Mesendoderm (in vitro differentiated cells): ENCODE data around the gene KIF1A.

ENCODE experiments used
- DNase-seq: peaks from one replicate; pipeline ENCODE4 v3.0.0; 2013
- H2AK5ac ChIP-seq: 2 replicates; pipeline ENCODE4 v1.6.1; 2013; ENCODE audit warnings: low read length, inconsistent platforms
- H2BK120ac ChIP-seq: 2 replicates; pipeline ENCODE4 v1.6.1; 2013; ENCODE audit warnings: low read depth, mild to moderate bottlenecking, low read length, moderate library complexity, mixed read lengths
- H2BK15ac ChIP-seq: replicated peaks from 2 replicates; pipeline ENCODE4 v1.6.1; 2013; ENCODE audit warnings: low read depth, mild to moderate bottlenecking, moderate library complexity
- H2BK5ac ChIP-seq: 2 replicates; pipeline ENCODE4 v1.6.1; 2013; ENCODE audit warnings: low read length, inconsistent platforms
- H3K18ac ChIP-seq: 2 replicates; pipeline ENCODE4 v1.6.1; 2013; ENCODE audit warnings: mild to moderate bottlenecking, low read length, mixed read lengths
- H3K23ac ChIP-seq: one replicate; pipeline ENCODE4 v1.6.1; 2013; ENCODE audit warnings: low read length
- H3K27ac ChIP-seq: 2 replicates; pipeline ENCODE4 v1.5.1; 2013; ENCODE audit warnings: low read depth, mild to moderate bottlenecking, inconsistent platforms, low read length, moderate library complexity
- H3K27me3 ChIP-seq: 2 replicates; pipeline ENCODE4 v1.6.1; 2013; ENCODE audit warnings: low read length, control low read depth, mild to moderate bottlenecking, inconsistent platforms; ENCODE audit not compliant: insufficient read depth, poor library complexity
- H3K36me3 ChIP-seq: 2 replicates; pipeline ENCODE4 v1.6.1; 2013; ENCODE audit warnings: low read length, inconsistent platforms; ENCODE audit not compliant: control insufficient read depth, insufficient read depth
- H3K4ac ChIP-seq: one replicate; pipeline ENCODE4 v1.6.1; 2013; ENCODE audit warnings: low read depth, mild to moderate bottlenecking, low read length, moderate library complexity
- H3K4me1 ChIP-seq: 2 replicates; pipeline ENCODE4 v1.6.1; 2013; ENCODE audit warnings: low read depth, low read length, inconsistent platforms; ENCODE audit not compliant: control insufficient read depth
- H3K4me2 ChIP-seq: 2 replicates; pipeline ENCODE4 v1.6.1; 2013; ENCODE audit warnings: low read length
- H3K4me3 ChIP-seq: 2 replicates; pipeline ENCODE4 v1.5.1; 2013; ENCODE audit warnings: mild to moderate bottlenecking, low read length
- H3K56ac ChIP-seq: one replicate; pipeline ENCODE4 v1.6.1; 2013; ENCODE audit warnings: low read length
- H3K79me1 ChIP-seq: 2 replicates; pipeline ENCODE4 v1.6.1; 2013; ENCODE audit warnings: low read length, inconsistent platforms
- H3K79me2 ChIP-seq: 2 replicates; pipeline ENCODE4 v1.6.1; 2013; ENCODE audit warnings: mild to moderate bottlenecking, low read length; ENCODE audit not compliant: control insufficient read depth, insufficient read depth
- H3K9ac ChIP-seq: 2 replicates; pipeline ENCODE4 v1.6.1; 2013; ENCODE audit warnings: low read length, inconsistent platforms
- H4K5ac ChIP-seq: one replicate; pipeline ENCODE4 v1.6.1; 2013; ENCODE audit warnings: low read length
- H4K8ac ChIP-seq: one replicate; pipeline ENCODE4 v1.6.1; 2013; ENCODE audit warnings: low read depth, mild to moderate bottlenecking, control low read depth, low read length, moderate library complexity
- WGBS: extraction: QIAGEN DNeasy Blood & Tissue Kit; methylation state at CpG from one replicate; pipeline ENCODE4 v1.1.7; 2013; ENCODE audit warnings: low lambda C conversion rate, missing lambda C conversion rate; ENCODE audit not compliant: insufficient coverage; ENCODE audit errors: extremely low coverage; 5-methylcytosine and 5-hydroxymethylcytosine counted together

KIF1A gene

DNA sequence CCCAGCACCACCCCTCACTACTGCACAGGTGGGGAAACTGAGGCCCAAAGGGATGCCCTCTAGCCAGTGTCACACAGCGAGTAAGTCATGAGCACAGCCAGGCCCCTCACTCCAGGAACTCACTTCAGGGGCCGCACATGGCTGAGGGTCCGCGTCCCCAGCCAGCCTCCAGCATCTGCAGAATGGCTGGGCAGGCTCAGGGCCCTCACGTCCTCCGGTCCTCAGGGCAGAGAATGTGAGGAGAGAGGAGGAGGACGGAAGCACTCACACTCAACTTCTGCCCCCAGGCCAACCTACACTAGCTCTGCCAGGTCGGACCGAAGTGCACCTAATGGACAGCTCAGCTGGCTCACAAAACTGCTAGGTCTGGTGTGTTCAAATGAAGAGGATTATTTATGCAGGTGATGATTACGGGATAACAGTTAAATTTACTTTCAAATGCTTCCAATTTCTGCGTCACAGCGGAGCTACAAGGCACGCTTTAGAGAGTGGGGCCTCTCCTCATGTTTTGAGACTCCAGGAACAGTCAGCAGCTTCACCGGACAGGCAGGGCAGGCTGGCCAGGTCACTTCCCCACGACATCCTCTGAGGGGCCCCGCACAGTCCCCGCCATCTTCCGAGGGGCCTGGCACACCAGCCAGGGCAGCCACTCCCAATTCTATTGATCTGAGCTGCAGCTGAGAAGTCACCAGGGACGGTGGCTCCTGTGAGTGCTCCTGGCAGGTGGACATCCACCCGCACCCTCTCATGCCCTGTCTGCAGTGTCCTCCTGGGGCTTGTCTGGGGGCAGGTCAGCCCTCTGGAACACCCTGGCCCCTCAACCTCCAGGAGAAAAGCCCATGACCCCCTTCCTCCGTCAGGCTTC lies 26.5 kb downstream of the KIF1A start:
- H3K79me1 ChIP-seq: no peaks in the 10 kb centered on the region
- no peak overlapping the region for H2AK5ac ChIP-seq
- H3K27ac ChIP-seq: no peak overlapping the region
- H3K23ac ChIP-seq: no peak overlapping the region
- no peak overlapping the region for H2BK120ac ChIP-seq
- no peak overlapping the region for H3K56ac ChIP-seq
- H4K5ac ChIP-seq: no peak overlapping the region
- no peaks in the 10 kb centered on the region for H3K4me1 ChIP-seq
- no peak for DNase-seq
- no peaks in the 10 kb centered on the region for H3K27me3 ChIP-seq
- no peak overlapping the region for H2BK5ac ChIP-seq
- no peak overlapping the region for H4K8ac ChIP-seq
- WGBS: no CpG with 5 or more reads among the region's 21 CpGs
- H3K36me3 ChIP-seq: no peaks in the 10 kb centered on the region
- H3K4me2 ChIP-seq: no peak overlapping the region
- no peak overlapping the region for H3K4me3 ChIP-seq
- no peak overlapping the region for H3K9ac ChIP-seq
- no peak overlapping the region for H2BK15ac ChIP-seq
- peaks cover 11% of the 10 kb centered on the region for H3K79me2 ChIP-seq
- H3K18ac ChIP-seq: no peak overlapping the region
- no peak overlapping the region for H3K4ac ChIP-seq

DNA sequence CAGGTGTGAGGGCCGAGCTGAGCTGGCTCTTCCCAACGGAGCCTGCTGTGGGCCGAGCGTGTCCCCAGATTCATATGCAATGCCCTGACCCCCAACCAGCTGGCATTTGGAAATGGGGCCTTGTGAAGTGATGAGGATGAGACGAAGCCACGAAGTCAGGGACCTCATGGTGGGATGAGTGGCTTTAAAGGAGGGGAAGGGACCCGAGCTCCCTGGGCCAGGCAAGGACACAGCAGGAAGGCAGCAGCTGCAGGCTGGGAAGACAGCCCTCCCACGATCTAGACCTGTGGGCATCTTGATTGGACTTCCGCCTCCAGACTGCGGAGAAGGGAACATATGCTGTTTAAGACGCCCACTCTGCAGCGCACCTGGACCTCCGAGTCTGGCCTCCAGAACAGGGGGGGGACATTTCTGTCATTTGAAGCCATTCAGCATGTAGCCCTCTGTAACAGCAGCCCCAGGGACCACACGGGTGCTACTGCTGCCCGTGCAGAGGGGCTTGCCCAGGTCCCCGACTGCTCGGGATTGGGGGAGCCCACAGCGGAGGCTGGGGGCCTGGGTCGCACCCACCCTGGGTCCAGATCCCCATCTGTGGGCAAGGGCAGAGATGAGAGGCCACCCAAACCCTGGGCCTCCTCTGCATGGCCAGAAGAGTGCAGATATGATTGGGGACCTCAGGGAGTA lies 27.2 kb downstream of the KIF1A start:
- H3K4me1 ChIP-seq: no peaks in the 10 kb centered on the region
- H3K27ac ChIP-seq: no peak overlapping the region

DNA sequence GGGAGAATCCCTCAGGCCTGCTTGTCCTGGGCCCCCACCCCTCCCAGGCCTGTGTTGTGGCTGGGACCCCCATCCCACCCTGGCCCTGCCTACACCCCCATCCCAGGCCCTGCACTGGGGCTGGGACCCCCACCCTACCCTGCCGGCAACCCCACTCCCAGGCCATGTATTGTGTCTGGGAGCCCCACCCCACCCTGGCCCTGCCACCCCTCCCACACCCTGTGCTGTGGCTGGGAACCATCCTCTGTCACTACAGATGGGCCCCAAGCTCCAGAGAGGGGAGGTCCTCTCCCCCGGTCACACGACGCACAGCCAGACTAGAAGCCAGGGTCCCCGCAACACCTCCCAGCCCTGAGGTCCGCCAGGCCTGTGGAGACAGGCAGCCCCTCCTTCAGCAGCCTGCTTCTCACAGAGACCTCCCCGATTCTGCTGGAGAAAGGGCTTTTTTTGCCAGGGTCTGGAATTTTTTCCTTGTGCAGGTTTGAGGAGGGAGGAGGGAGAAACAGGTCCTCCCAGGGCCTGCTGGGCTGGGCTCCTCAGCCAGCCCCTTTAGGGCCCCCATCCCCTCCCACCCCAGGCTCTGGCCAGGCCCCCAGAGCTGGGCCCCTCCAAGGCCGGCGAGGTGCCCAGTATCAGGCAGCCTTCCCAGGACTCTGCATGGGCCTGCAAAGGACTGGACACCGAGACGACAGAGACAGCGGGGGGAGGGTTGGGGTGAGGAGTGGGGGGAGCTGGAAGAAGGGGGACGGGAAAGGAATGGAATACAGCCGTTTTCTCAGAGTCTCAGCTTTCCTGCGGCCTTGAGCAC lies 28.0 kb downstream of the KIF1A start:
- no CpG with 5 or more reads among the region's 15 CpGs for WGBS
- Histone ChIP-seq H3K56ac (no peak overlapping the region), H3K79me2 (peaks cover 9% of the 10 kb centered on the region), H2AK5ac (no peak overlapping the region), H3K79me1 (no peaks in the 10 kb centered on the region), H2BK15ac (no peak overlapping the region), H4K8ac (no peak overlapping the region), H3K4me1 (no peaks in the 10 kb centered on the region), H3K4ac (no peak overlapping the region), H3K9ac (no peak overlapping the region), H2BK5ac (no peak overlapping the region), H3K27ac (no peak overlapping the region), H3K36me3 (peaks cover 3% of the 10 kb centered on the region), H4K5ac (no peak overlapping the region), H3K27me3 (no peaks in the 10 kb centered on the region), H3K4me2 (no peak overlapping the region), H2BK120ac (no peak overlapping the region), H3K18ac (no peak overlapping the region), H3K23ac (no peak overlapping the region), H3K4me3 (no peak overlapping the region)
- no peak for DNase-seq

More for the DNA sequence above, 27.2 kb downstream of the KIF1A start:
- Histone ChIP-seq H3K4me2 (no peak overlapping the region), H4K8ac (no peak overlapping the region), H3K79me1 (no peaks in the 10 kb centered on the region), H3K4ac (no peak overlapping the region), H2BK120ac (no peak overlapping the region), H3K36me3 (peaks cover 3% of the 10 kb centered on the region), H4K5ac (no peak overlapping the region), H3K18ac (no peak overlapping the region), H3K4me3 (no peak overlapping the region), H3K23ac (no peak overlapping the region), H3K79me2 (peaks cover 11% of the 10 kb centered on the region), H3K27me3 (no peaks in the 10 kb centered on the region), H3K9ac (no peak overlapping the region), H2BK15ac (no peak overlapping the region), H2BK5ac (no peak overlapping the region), H3K56ac (no peak overlapping the region), H2AK5ac (no peak overlapping the region)
- DNase-seq: no peak
- no CpG with 5 or more reads among the region's 19 CpGs for WGBS

DNA sequence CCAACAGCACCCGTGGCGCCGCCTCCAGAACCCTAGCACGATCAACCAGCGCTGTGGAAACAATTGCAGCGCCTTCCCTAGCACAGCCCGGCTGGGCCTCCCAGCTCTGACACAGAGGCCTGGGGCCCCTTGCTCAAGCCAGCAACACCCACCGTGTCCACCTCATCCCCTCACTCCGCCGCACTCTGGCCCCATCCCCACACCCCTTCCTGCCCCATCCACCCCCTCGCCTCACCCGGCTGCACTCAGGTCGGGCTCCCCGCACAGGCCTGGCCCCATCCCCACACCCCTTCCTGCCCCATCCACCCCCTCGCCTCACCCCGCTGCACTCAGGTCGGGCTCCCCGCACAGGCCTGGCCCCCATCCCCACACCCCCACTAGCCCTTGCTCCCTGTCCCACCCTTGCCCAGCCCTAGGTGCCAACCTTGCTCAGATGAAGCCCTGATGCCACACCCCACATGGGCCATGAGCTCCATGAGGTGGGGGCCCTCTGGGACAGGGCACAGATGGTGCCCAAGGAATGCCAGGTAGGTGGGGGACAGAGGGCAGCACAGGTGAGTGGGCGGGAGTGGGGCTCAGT lies 28.7 kb downstream of the KIF1A start:
- no CpG with 5 or more reads among the region's 19 CpGs for WGBS
- no peak overlapping the region for H3K4ac ChIP-seq
- H3K4me3 ChIP-seq: no peak overlapping the region
- no peak overlapping the region for H3K9ac ChIP-seq
- no peaks in the 10 kb centered on the region for H3K27me3 ChIP-seq
- H3K79me2 ChIP-seq: peaks cover 9% of the 10 kb centered on the region
- no peak overlapping the region for H3K56ac ChIP-seq
- H3K23ac ChIP-seq: no peak overlapping the region
- no peak overlapping the region for H3K18ac ChIP-seq
- H2BK15ac ChIP-seq: no peak overlapping the region
- H2AK5ac ChIP-seq: no peak overlapping the region
- H4K8ac ChIP-seq: no peak overlapping the region
- H4K5ac ChIP-seq: no peak overlapping the region
- H3K36me3 ChIP-seq: peaks cover 3% of the 10 kb centered on the region
- no peaks in the 10 kb centered on the region for H3K79me1 ChIP-seq
- no peak overlapping the region for H3K27ac ChIP-seq
- no peak overlapping the region for H2BK120ac ChIP-seq
- no peak for DNase-seq
- H3K4me1 ChIP-seq: no peaks in the 10 kb centered on the region
- no peak overlapping the region for H3K4me2 ChIP-seq
- no peak overlapping the region for H2BK5ac ChIP-seq

DNA sequence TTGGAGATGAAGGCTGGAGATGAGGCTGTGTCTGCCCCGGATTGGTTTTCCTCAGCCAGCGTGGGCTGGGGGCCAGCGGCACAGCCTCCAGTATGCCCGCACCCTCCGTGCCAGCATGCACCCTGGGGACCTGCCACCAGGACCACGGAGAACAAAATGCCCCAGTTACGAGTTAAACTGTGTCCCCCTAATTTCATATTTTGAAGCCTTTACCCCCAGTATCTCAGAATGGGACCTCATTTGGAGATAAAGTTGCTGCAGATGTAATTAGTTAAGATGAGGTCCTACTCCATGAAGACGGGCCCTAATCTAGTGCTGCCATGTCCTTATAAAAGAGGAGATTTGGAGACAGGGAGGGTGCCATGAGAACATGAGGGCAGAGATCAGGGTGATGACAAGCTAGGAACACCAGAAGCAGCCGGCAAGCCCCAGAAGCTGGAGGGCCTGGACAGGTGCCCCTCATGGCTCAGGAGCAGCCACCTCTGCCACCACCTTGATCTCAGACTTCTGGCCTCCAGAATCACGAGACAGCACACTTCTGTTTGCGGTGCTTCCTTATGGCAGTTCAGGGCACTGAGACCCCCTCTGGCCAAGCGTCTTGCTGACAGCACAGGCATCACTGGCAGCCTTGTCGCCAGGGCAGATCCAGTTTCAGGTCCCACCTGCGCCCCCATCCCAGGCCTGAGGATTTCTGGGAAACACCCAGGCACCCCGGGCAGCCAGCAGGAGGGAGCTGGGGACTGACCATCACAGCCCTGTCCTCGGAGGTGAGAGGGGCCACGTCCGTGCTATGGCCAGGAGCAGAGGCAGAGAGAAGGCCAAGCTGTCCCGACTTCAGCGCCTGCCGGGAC lies 29.4 kb downstream of the KIF1A start:
- no peaks in the 10 kb centered on the region for H3K79me1 ChIP-seq
- no peak overlapping the region for H2AK5ac ChIP-seq
- no peak for DNase-seq
- no peak overlapping the region for H3K23ac ChIP-seq
- no peak overlapping the region for H3K4me2 ChIP-seq
- H3K27me3 ChIP-seq: no peaks in the 10 kb centered on the region
- H3K9ac ChIP-seq: no peak overlapping the region
- H3K36me3 ChIP-seq: peaks cover 4% of the 10 kb centered on the region
- WGBS: no CpG with 5 or more reads among the region's 21 CpGs
- no peak overlapping the region for H3K18ac ChIP-seq
- peaks cover 9% of the 10 kb centered on the region for H3K79me2 ChIP-seq
- H3K4ac ChIP-seq: no peak overlapping the region
- H3K4me1 ChIP-seq: no peaks in the 10 kb centered on the region
- no peak overlapping the region for H3K27ac ChIP-seq
- no peak overlapping the region for H2BK15ac ChIP-seq
- H2BK120ac ChIP-seq: no peak overlapping the region
- H4K8ac ChIP-seq: no peak overlapping the region
- no peak overlapping the region for H4K5ac ChIP-seq
- H3K56ac ChIP-seq: no peak overlapping the region
- H3K4me3 ChIP-seq: no peak overlapping the region
- H2BK5ac ChIP-seq: no peak overlapping the region
